Measurements from ENCODE around the gene TRIM17.

The TRIM17 gene

GRCh38 chr1:228378090-228378872, 38.4 kb downstream of the TRIM17 start:
- DNase-seq (ENCODE audit: low read depth), result peak; percentile 15

- DNase-seq (ENCODE audit: low read depth), result no peak
Measured at GRCh38 chr1:228377664-228378089, 39.0 kb downstream of the TRIM17 start.

- DNase-seq (ENCODE audit: low read depth), result no peak
Measured at GRCh38 chr1:228376651-228377631, 39.7 kb downstream of the TRIM17 start.

GRCh38 chr1:228376262-228376628, 40.4 kb downstream of the TRIM17 start:
- DNase-seq (ENCODE audit: low read depth), result no peak

GRCh38 chr1:228375578-228376261, 40.9 kb downstream of the TRIM17 start:
- DNase-seq (ENCODE audit: low read depth), result no peak

DNA sequence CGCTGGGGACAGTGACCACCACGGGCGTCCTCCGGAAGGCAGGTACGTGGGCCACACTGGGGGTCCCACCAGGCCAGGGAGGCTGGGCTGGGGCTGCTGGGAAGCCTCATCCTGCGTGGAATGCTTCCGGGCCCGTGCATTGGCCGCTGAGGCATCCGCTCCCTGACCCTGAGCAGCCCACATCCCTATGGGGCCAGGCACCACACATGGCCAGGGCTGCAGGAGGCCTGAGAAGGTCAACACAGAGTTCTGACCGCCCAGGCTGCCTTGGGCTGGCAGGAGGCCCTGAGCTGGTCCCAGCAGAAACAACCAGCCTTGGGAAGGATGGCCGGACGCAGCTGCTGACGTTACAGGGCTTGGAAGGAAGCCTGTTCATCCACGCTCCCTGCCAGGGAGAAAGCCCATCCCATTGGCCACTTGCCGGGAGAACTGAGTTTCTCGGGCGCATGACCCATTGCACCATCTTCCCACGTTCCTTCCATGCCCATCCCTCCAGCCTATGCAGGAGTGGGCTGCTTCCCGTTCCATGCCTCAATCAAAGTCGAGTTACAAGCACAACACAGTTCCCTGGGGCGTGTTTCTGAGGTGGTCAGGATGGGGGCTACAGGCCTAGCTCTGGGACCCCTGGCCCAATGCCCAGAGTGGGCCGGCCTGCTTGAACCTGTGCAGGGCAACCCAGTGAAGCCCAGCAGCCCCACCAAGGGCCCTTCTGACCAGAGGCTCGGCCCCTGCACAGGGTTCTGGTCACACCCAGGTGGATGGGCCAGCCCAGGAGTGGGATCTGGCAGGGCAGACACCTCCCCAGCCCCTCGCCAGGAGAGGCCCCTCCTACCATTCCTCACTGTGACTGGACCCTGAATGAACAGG, 41.7 kb downstream of the TRIM17 start:
- no peak for DNase-seq (ENCODE audit: low read depth)

GRCh38 chr1:228373681-228374571, 42.7 kb downstream of the TRIM17 start:
- no peak for DNase-seq (ENCODE audit: low read depth)

DNA sequence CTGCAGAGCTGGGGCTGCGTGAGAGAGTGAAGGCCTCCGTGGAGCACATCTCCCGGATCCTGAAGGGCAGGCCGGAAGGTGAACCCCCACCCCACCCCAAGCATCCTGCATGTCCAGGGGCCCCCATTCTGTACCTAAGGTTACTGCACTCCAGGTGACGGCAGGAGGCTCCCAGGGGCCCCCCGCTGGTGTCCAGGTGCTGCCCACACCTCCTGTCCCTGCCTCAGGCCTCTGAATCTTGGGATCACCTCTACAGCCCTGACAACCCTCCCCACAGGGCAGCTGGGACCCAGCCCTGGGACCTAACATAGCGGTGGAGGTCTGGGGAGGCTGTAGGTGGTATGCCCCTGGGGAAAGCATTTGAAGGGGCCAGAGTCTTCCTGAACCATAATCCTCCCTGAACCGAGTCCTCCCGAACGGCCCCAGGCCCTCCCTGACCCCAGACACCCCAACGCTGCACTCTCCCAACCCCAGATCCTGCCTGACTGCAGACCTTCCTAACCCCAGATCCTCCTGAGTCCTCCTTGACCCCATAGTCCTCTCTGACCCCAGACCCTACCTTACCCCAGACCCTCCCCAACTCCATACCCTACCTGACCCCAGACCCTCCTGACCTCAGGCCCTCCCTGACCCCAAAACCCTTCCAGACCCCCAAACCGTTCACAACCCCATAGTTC, 43.5 kb downstream of the TRIM17 start:
- DNase-seq (ENCODE audit: low read depth), result no peak

- no peak for DNase-seq (ENCODE audit: low read depth)
Measured at GRCh38 chr1:228372183-228373003, 44.3 kb downstream of the TRIM17 start.

DNA sequence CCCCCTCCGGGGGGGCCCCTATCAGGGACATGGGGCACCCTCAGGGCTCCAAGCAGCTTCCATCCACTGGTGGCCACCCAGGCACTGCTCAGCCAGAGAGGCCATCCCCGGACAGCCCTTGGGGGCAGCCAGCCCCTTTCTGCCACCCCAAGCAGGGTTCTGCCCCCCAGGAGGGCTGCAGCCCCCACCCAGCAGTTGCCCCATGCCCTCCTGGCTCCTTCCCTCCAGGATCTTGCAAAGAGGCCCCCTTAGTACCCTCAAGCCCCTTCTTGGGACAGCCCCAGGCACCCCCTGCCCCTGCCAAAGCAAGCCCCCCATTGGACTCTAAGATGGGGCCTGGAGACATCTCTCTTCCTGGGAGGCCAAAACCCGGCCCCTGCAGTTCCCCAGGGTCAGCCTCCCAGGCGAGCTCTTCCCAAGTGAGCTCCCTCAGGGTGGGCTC, 44.9 kb downstream of the TRIM17 start:
- DNase-seq (ENCODE audit: low read depth), result no peak

GRCh38 chr1:228370941-228371740, 45.5 kb downstream of the TRIM17 start:
- DNase-seq (ENCODE audit: low read depth), result no peak

GRCh38 chr1:228370439-228370940, 46.2 kb downstream of the TRIM17 start:
- DNase-seq (ENCODE audit: low read depth), result no peak

DNA sequence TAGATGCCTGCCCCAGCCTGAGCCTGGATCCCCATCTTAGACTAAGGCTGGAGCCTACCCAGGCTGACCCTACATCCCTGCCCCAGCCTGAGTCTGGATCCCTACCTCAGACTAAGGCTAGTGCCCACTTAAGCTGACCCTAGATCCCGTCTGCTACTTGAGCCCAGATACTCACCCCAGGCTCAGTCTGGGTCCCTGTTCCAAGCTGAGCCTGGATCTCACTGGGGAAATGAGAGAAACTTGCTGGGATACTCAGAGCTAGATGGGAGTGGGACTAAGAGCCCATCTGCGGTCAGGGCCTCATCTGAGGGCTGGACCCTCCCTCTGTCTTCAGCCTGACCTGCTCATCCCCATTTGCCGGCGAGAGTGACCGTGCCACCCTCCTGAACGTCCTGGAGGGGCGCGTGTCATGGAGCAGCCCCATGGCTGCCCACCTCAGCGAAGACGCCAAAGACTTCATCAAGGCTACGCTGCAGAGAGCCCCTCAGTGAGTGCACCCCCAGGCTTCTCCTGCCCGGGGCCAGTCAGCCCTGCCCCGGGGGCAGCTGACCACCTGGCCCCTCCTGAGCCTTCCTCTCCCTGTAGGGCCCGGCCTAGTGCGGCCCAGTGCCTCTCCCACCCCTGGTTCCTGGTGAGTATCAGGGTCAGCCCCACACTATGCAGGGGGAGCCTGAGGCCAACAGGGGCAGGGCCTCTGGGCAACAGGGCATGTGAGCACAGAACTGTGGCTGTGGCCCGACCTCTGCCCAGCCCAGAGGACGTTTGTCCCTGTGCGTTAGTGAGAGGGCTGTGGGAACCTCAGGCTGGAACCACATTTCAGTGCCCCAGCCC, 46.8 kb downstream of the TRIM17 start:
- no peak for DNase-seq (ENCODE audit: low read depth)

- no peak for DNase-seq (ENCODE audit: low read depth)
Measured at GRCh38 chr1:228368801-228369607, 47.7 kb downstream of the TRIM17 start.

DNA sequence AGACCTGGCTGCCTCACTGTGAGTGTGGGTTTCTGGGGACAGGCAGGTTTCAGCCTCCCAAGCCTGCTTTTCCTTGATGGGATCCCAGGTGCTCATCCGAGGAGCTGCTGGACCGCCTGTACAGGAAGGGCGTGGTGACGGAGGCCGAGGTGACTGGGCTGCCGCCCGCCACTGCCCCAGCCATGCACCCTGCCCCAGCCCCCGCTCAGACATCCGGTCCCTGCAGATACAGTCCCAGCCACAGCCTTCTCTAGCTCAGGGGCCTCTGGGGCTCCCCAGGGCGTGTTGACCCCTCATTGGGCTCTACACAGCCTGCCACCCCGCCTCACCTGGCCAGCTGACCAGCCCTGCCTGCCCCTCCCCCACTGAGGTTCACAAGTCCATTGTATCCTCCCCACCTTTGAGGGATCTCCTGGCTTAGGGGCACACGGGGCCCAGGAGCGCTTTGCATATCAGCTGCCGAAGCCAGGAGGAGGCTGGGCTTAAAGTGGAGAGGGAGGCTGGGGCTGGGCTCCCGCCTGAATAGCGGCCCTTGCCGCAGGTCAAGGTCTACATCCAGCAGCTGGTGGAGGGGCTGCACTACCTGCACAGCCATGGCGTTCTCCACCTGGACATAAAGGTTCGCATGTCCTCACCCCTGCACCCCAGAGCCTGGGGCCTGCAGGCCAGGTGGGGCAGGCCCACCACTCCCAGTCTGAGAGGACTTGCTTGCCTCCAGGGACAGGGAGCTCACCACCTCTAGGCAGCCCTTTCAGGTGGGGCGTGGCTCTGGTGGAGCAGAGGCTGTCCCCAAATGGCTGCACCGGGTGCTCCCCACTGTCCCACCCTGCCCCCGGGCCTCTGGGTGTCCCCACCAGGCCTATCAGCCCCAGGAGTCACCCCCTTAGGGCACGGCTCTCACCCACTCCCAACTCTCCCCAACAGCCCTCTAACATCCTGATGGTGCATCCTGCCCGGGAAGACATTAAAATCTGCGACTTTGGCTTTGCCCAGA, 48.6 kb downstream of the TRIM17 start:
- DNase-seq (ENCODE audit: low read depth), result no peak
